ENCODE results near the gene AKT2. TPM values are rescaled to one million over a fixed set of nuclear protein-coding genes. Genes with fewer than 3 reads are reported as not detected.
A peak's percentile ranks its signal among the peaks of the same experiment; 100 is the strongest.

AKT2 gene
- total RNA-seq, 1 experiment from 2014 or later, result 150 TPM

DNA sequence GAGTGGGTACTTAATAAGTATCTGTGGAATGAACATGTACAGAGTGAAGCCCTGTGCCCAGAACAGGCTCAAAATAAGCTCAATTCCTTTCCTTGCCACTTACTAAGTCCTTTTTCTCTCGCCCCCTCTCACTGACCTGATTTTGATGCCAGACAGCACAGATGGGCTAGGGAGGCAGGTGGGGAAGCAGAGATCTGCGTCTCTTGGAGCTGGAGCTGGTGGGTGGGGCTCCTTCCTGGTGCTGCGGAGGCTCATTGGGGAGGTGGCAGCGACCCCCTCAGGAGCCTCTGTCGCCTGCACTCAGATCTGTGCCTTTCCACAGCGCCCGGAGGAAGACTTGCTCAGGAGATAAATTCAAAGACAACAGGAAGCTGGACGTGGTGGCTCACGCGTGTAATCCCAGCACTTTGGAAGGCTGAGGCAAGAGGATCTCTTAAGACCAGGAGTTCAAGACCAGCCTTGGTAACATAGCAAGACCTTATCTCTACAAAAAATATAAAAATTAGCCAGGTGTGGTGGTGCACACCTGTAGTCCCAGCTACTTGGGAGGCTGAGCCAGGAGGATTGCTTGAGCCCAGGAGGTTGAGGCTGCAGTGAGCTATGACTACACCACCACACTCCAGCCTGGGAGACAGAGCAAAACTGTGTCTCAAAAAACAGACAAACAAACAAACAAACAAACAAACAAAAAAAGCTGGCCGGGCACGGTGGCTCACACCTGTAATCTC, 14.6 kb downstream of the AKT2 start:
- TF ChIP-seq, protein P1, sequence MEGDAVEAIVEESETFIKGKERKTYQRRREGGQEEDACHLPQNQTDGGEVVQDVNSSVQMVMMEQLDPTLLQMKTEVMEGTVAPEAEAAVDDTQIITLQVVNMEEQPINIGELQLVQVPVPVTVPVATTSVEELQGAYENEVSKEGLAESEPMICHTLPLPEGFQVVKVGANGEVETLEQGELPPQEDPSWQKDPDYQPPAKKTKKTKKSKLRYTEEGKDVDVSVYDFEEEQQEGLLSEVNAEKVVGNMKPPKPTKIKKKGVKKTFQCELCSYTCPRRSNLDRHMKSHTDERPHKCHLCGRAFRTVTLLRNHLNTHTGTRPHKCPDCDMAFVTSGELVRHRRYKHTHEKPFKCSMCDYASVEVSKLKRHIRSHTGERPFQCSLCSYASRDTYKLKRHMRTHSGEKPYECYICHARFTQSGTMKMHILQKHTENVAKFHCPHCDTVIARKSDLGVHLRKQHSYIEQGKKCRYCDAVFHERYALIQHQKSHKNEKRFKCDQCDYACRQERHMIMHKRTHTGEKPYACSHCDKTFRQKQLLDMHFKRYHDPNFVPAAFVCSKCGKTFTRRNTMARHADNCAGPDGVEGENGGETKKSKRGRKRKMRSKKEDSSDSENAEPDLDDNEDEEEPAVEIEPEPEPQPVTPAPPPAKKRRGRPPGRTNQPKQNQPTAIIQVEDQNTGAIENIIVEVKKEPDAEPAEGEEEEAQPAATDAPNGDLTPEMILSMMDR (conservative IDR thresholded peaks at IDR 0.05), result peak; percentile 51
- Histone ChIP-seq H3K9ac (ENCODE audit: extremely low read depth, insufficient read length, low read length) (no peak overlapping the region), H3K56ac (ENCODE audit: insufficient read length, low read depth, low read length) (no peak overlapping the region), H2AK5ac (ENCODE audit: insufficient read length, low read length) (no peak overlapping the region), H2BK5ac (ENCODE audit: insufficient read length, low read length) (no peak overlapping the region), H4K20me1 (ENCODE audit: control insufficient read depth, insufficient read depth, insufficient read length) (no peaks in the 10 kb centered on the region), H3K18ac (ENCODE audit: insufficient read length, low read depth, low read length) (no peak overlapping the region), H3K4ac (ENCODE audit: low read depth, low read length) (no peak overlapping the region), H3K23me2 (ENCODE audit: insufficient read length, low read depth, low read length, poor library complexity, severe bottlenecking) (no peaks in the 10 kb centered on the region), H3K4me1 (ENCODE audit: insufficient read depth, low read length) (no peaks in the 10 kb centered on the region), H3K14ac (ENCODE audit: insufficient read depth, low read length) (no peak overlapping the region), H3K23ac (ENCODE audit: insufficient read length, low read depth, low read length) (no peak overlapping the region), H3K79me2 (ENCODE audit: insufficient read depth, low read length) (no peaks in the 10 kb centered on the region; the same call in 1 of the 2 replicates), H3K27ac (ENCODE audit: insufficient read length, low read depth, low read length) (no peak overlapping the region), H3T11ph (ENCODE audit: low read length) (no peak overlapping the region), H3K27me3 (ENCODE audit: insufficient read depth, low read length) (no peaks in the 10 kb centered on the region), H4K5ac (ENCODE audit: insufficient read length, low read depth, low read length) (no peak overlapping the region), H2AFZ (ENCODE audit: low read length) (no peak overlapping the region), H3K9me3 (ENCODE audit: control insufficient read depth, low read depth, low read length) (no peaks in the 10 kb centered on the region), H3K4me2 (ENCODE audit: insufficient read depth, insufficient read length, low read length) (no peak overlapping the region), H2BK15ac (ENCODE audit: low read depth, low read length) (no peak overlapping the region), H2BK120ac (ENCODE audit: low read depth, low read length, poor library complexity, severe bottlenecking) (no peak overlapping the region), H4K91ac (ENCODE audit: insufficient read length, low read depth, low read length) (no peak overlapping the region), H2BK12ac (ENCODE audit: insufficient read length, low read depth, low read length) (no peak overlapping the region), H2BK20ac (ENCODE audit: low read depth, low read length, poor library complexity, severe bottlenecking) (no peak overlapping the region), H3K79me1 (ENCODE audit: insufficient read depth, low read depth, low read length, poor library complexity, severe bottlenecking) (peaks cover 3% of the 10 kb centered on the region), H4K8ac (replicated peaks; ENCODE audit: insufficient read length, low read depth, low read length) (no peak overlapping the region)
- H3K9me3 Mint-ChIP-seq, result no peaks in the 10 kb centered on the region
- DNase-seq, result peak; percentile 62
- H3K4me1 Mint-ChIP-seq, result peaks cover 40 to 49% of the 10 kb centered on the region in 2 experiments
- H3K36me3 Mint-ChIP-seq (ENCODE audit: insufficient read depth in 1 of 3, low read depth in 3 of 3), result peaks cover 3 to 10% (median 5%) of the 10 kb centered on the region in 3 experiments; a peak in 5 of 7 replicates
- peak overlapping the region in 2 of 3 experiments; percentile 64 to 67; a peak in 3 of 7 replicates for H3K27ac Mint-ChIP-seq
- peaks cover 1% of the 10 kb centered on the region for H3K27me3 Mint-ChIP-seq (ENCODE audit: low read depth)
- no peak overlapping the region for H3K4me3 Mint-ChIP-seq
- no CpG with 5 or more reads among the region's 12 CpGs for WGBS (ENCODE audit: extremely low coverage, insufficient read length, low lambda C conversion rate)
